Choroid plexus epithelial cell (primary cell): ENCODE measurements around the gene ZNF516.

Experiments used
- DNase-seq: peaks from one replicate; pipeline ENCODE4 v3.0.0-alpha.2; 2010; ENCODE audit warnings: low read depth
- H3K4me3 ChIP-seq: 2 replicates; pipeline ENCODE4 v1.5.1; 2011; ENCODE audit warnings: low read depth, mild to moderate bottlenecking, control low read depth, low read length, moderate library complexity
- TF ChIP-seq, protein P1 (sequence below): conservative IDR thresholded peaks from 2 replicates; pipeline ENCODE4 v1.5.1; 2011; ENCODE audit warnings: low read depth, mild to moderate bottlenecking, control low read depth, inconsistent platforms, low read length, moderate library complexity

ZNF516 gene

DNA sequence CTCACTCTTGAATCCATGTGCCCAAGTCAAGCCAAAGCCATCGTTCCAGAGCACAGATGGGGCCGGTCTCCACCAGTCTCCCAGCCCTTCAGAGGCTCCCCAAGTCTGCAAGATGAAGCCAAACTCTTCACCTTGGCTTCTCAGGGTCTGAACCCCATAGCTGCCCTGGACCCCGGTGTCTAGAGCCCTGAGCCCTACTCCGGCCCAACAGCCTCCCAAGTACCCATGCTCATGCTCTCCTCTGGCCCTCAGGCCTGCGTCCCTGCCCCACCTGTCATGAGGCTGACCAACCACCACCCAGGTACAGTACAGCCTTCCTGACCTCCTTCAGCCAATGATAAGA is 46.0 kb downstream of the ZNF516 start:
- no peak overlapping the region for H3K4me3 ChIP-seq
- TF ChIP-seq, protein P1, sequence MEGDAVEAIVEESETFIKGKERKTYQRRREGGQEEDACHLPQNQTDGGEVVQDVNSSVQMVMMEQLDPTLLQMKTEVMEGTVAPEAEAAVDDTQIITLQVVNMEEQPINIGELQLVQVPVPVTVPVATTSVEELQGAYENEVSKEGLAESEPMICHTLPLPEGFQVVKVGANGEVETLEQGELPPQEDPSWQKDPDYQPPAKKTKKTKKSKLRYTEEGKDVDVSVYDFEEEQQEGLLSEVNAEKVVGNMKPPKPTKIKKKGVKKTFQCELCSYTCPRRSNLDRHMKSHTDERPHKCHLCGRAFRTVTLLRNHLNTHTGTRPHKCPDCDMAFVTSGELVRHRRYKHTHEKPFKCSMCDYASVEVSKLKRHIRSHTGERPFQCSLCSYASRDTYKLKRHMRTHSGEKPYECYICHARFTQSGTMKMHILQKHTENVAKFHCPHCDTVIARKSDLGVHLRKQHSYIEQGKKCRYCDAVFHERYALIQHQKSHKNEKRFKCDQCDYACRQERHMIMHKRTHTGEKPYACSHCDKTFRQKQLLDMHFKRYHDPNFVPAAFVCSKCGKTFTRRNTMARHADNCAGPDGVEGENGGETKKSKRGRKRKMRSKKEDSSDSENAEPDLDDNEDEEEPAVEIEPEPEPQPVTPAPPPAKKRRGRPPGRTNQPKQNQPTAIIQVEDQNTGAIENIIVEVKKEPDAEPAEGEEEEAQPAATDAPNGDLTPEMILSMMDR: no peak
- no peak for DNase-seq

DNA sequence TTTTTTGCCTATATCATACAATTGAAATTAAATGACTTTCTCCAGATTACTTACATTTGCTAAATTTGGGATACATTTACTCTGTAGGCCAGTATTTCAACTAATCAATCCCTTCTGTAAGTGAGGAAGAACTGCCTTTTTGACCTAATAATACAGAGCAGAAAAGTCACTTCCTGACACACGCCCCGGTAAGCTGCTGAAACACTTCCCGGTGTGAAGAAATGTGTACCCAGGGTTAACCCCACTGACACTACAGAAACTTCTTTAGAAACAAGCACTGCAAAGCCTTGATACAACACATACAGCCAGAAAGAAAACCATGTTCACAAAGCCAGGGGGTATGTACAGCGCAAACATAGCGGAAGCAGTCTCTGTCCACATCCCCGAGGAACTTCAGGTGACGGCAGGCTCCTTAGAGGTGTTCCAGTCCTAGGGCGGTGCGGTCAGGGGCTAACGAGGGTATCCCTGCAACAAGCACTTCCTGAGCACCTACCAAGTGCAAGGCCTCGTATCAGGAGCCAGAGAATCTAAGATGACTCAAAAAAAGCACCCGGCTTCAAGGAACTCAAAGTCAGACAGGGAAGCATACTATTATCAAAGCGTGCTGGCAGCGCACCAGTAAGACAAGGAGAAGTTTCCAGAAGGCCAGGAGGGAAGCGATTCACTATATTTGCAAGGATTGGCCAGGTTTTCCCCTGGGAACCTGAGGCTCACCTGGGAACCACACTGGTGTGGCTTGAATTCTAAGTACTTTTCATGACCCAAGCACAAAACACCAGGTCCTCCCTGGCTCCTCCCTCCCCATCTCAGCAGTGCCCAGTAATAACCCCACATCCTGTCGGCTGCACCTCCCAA is 46.6 kb downstream of the ZNF516 start:
- peak; percentile 43 for DNase-seq

DNA sequence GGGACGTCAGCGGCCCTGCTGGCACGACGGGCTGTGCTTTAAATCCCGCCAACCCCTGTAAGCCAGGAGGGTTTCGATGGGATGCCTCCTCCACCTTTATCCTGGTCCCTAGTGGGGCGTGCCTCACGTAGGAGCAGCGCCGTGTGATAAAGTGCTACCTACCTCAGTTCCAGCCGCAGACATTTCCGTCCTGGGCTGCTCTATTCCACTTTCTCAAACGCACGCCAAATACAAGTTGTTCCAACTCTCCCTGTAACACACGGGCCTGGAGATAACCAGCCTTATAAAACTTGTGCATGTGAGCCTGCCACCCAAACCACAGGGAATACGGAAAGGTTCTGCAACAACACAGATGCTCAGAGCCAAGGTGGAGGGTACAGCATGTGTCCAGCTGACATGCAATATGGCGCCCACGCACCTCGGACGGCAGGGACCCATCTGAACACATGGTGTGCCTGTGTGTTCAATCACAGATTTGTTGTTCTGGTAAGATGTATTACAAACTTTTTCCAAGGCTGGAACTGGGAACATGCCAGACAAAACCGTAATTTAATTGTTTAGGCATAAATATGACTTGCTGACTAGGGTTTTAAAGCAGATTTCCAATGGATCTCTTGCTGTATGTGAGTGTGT is 47.7 kb downstream of the ZNF516 start:
- no peak overlapping the region for H3K4me3 ChIP-seq
- TF ChIP-seq, protein P1: no peak

More for the DNA sequence above, 46.6 kb downstream of the ZNF516 start:
- H3K4me3 ChIP-seq: no peak overlapping the region
- TF ChIP-seq, protein P1: no peak

DNA sequence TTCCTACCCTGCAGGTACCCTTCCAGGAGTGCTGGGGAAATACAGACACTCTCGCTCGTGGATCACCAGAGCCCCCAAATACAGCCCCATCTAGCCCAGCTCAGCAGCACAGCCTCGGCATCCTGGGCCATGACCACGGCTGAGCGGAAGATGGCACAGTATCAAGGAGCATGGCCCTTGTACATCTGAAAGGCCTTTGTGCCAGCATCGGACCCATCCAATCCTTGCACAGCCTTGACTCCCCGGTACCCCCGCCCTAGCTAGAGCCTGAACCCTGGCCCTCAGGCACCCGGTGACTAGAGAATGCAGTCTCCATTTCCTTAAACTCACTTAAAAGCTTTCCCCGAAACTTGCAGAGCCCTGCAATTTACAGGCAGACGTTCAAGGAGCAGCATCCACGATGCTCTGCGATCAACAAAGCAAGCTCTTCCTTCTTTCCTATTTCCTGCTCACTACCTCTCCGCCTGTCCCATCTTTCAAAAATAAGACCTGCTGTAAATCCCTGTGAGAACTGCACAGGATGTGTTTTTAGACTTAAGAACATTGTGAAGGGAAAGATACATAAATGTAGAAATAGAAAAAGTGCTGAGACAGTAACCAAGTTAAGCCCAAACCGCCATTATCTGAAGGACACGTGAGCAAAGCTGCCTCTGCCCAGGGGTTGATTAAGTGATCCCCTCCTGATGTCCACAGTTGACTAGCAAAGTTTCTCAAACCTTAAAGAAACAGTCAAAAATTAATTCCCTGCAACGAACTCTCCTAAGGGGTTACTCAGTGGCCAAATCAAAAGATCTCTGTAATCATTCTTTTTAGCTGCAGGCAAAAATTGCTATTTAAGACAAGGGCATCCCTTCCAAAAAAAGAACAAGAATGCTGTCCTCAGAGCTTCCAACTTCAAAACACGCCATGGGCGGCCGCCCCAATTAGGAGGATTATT is 48.5 kb downstream of the ZNF516 start:
- H3K4me3 ChIP-seq: no peak overlapping the region
- DNase-seq: no peak
- TF ChIP-seq, protein P1: no peak

More for the DNA sequence above, 47.7 kb downstream of the ZNF516 start:
- DNase-seq: no peak

DNA sequence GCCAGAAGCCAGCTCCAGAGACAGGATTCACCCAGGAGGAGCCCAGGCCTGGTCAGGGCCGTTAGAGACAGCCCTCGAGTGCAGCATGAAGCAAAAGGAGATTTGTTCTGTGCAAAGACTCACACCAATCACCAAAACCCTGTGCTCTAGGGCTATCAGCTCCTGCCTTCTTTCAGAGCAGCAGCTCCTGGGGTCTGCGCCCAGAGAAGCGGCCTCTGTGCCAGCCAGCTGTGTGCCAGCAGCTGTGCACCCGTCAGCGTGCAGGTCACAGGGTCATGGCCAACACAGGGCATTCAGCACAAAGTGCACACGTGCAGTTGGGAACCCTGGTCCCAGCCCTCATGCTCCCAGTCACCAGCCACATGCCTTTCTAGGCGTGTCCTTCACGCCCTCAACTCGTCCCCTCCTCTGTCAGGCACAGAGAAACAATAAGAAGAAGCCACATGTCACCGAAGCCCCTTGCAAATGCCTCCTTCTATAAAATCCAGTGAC is 49.3 kb downstream of the ZNF516 start:
- H3K4me3 ChIP-seq: no peak overlapping the region
- TF ChIP-seq, protein P1: no peak
- no peak for DNase-seq

DNA sequence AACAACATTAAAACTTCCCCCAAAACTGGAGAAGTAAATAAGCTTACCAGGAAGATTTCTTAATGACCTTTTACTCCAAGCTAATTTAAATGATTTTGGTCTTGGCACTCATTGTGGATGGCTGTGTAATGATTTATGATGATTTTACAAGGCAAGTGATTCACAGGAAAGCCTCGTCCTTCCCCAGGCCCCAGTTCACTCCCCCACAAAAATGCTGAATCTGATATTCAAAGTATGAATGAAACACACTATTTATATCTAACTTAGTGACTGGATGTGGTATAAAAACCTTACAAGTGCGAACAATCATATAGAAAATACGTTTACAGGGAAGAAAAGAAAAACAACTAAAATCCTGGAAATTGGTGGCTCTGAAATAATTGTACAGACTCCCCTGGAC is 49.8 kb downstream of the ZNF516 start:
- peak; percentile 77 for DNase-seq
- H3K4me3 ChIP-seq: no peak overlapping the region
- TF ChIP-seq, protein P1: no peak
